ENCODE results near the gene SH3PXD2A.

DNA sequence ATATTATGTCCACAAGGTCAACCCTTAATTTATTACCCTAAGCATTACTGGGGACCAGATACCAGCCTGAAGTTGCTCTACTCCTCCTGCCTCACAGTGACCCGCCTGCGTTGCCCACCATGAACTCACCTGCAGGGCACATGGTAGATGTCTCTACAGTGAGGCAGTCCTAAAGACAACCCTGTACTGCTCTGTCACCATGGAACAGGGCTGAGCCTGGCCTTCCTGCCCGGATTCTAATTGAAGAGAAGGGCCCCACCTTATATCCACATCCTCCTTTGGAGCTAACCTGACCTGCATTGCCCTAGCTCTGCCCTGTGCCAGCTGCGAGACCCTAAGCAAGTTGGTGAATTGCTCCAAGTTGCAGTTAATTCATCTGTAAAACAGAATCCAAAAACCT is 4.1 kb downstream of the SH3PXD2A start:
- no peak for TF ChIP-seq ZFX (CRISPR knock-in tag; IDR thresholded peaks at IDR 0.05)
- TF ChIP-seq ZNF592 (IDR thresholded peaks at IDR 0.05) = no peak
- no peak for TF ChIP-seq CTCF (IDR thresholded peaks at IDR 0.05 in 2 of 3, conservative IDR thresholded peaks at IDR 0.05 in 1 of 3; ENCODE audit: insufficient read depth in 2 of 3, low read depth in 1 of 3, low read length in 3 of 3)
- no peak for TF ChIP-seq TGIF2 (CRISPR knock-in tag; IDR thresholded peaks at IDR 0.05)
- no peak for TF ChIP-seq EZH2 (IDR thresholded peaks at IDR 0.05; ENCODE audit: borderline replicate concordance, low read depth, low read length)
- TF ChIP-seq RAD51 (IDR thresholded peaks at IDR 0.05; ENCODE audit: borderline replicate concordance, low read depth) = no peak
- no peak for TF ChIP-seq CHD2 (IDR thresholded peaks at IDR 0.05; ENCODE audit: low read depth, low read length)
- no peak for TF ChIP-seq HNRNPLL (IDR thresholded peaks at IDR 0.05; ENCODE audit: low read depth, low read length, poor library complexity, severe bottlenecking)

Measured in K562 (cell line).